Keratinocyte (primary cell): ENCODE results near the gene DPP9.

ENCODE experiments used
- EZH2 ChIP-seq: IDR thresholded peaks from one replicate; pipeline ENCODE4 v1.6.1; 2012; ENCODE audit warnings: inconsistent platforms, mild to moderate bottlenecking, low read length, moderate library complexity
- TF ChIP-seq, protein P1 (sequence below), 3 experiments: IDR thresholded peaks in 1 of 3; conservative IDR thresholded peaks in 1 of 3; optimal IDR thresholded peaks in 1 of 3; 2 replicates in 2 of 3; 3 replicates in 1 of 3; pipeline versions ENCODE3 to v1.5.1; 2011; ENCODE audit warnings: low read length in 3 of 3, mild to moderate bottlenecking in 3 of 3, moderate library complexity in 2 of 3, control low read depth in 1 of 3, inconsistent platforms in 1 of 3; ENCODE audit not compliant: insufficient read depth in 2 of 3; ENCODE audit errors: extremely low read depth in 1 of 3

DNA sequence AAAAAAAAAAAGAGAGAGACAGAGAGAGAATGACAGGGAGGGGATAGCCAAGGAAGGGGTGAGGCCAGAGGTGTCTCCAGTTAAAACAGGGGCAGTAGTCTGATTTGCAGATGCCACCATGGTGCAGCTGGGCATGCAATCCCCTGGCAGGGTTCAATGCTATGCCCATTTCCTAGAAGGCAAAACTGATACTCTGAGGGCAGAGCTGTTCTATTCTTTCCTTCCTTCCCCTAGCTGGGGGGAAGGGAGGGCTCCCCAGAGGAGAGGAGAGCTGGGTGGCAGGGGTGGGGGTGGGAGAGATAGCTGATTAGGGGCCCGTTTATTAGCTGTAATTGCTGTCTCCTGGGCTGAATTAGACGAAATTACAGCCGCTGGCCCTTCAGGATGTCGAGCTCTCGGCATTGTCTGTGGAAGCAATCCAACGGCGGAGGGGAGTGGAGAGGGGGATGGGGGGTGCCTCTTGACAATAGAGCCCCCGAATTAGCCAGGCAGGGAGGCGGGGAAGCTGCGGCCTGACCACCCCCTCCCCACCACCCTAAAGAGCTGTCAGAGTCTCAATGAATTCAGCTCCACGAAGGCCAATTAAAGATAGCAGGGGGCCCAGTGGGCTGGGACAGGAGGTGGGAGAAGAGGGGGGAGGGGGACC is 14.4 kb upstream of the DPP9 start:
- TF ChIP-seq, protein P1, sequence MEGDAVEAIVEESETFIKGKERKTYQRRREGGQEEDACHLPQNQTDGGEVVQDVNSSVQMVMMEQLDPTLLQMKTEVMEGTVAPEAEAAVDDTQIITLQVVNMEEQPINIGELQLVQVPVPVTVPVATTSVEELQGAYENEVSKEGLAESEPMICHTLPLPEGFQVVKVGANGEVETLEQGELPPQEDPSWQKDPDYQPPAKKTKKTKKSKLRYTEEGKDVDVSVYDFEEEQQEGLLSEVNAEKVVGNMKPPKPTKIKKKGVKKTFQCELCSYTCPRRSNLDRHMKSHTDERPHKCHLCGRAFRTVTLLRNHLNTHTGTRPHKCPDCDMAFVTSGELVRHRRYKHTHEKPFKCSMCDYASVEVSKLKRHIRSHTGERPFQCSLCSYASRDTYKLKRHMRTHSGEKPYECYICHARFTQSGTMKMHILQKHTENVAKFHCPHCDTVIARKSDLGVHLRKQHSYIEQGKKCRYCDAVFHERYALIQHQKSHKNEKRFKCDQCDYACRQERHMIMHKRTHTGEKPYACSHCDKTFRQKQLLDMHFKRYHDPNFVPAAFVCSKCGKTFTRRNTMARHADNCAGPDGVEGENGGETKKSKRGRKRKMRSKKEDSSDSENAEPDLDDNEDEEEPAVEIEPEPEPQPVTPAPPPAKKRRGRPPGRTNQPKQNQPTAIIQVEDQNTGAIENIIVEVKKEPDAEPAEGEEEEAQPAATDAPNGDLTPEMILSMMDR (optimal IDR thresholded peaks at IDR 0.05 in 1 of 3, IDR thresholded peaks at IDR 0.05 in 1 of 3, conservative IDR thresholded peaks at IDR 0.05 in 1 of 3; ENCODE audit: extremely low read depth in 1 of 3, insufficient read depth in 2 of 3, low read length in 3 of 3) = no peak
- TF ChIP-seq EZH2 = no peak
